Gastroesophageal sphincter (tissue), 4 donors: ENCODE results near the gene PLA2R1. TPM values are rescaled to one million over a fixed set of nuclear protein-coding genes. Genes with fewer than 3 reads are reported as not detected.

Source experiments
- ATAC-seq: fragments of 150-250 bp; one replicate; pipeline ENCODE4 v1.9.1; 2016; ENCODE audit warnings: mild to moderate bottlenecking, moderate library complexity
- H3K27ac ChIP-seq, 4 donors: fragments of 200-600 bp; sonication (generic) in 3 of 4; 1 replicate in 3 of 4; 2 replicates in 1 of 4; pipeline ENCODE4 v1.5.1; 2016 to 2019
- H3K27me3 ChIP-seq: fragments of 200-600 bp; sonication (generic); one replicate; pipeline ENCODE4 v1.5.1; 2019
- H3K36me3 ChIP-seq, 2 donors: fragments of 200-600 bp; sonication (generic); one replicate each; pipeline ENCODE4 v1.5.1; 2019; ENCODE audit warnings: control low read depth in 1 of 2
- H3K4me1 ChIP-seq, 3 donors: fragments of 200-600 bp; sonication (generic); 1 replicate in 2 of 3; 2 replicates in 1 of 3; pipeline ENCODE4 v1.5.1; 2016 to 2019; ENCODE audit warnings: control low read depth in 2 of 3
- H3K4me3 ChIP-seq, 2 donors: fragments of 200-600 bp; sonication (generic); one replicate each; pipeline ENCODE4 v1.5.1; 2019; ENCODE audit warnings: mild to moderate bottlenecking in 1 of 2, moderate library complexity in 1 of 2
- H3K9me3 ChIP-seq, 3 donors: fragments of 200-600 bp; sonication (generic); one replicate each; pipeline ENCODE4 v1.5.1; 2017 to 2019; ENCODE audit warnings: control low read depth in 2 of 3
- CTCF ChIP-seq, 4 experiments: fragments of 200-600 bp in 2 of 4; fragments of 450-650 bp in 2 of 4; sonication (generic) in 1 of 4; IDR thresholded peaks; one replicate each; pipeline ENCODE4 v1.5.1; 2017 to 2019; ENCODE audit warnings: antibody characterized with exemption in 4 of 4, mild to moderate bottlenecking in 2 of 4, moderate library complexity in 2 of 4
- EP300 ChIP-seq: sonication (generic); formaldehyde crosslinking; IDR thresholded peaks from one replicate; pipeline ENCODE4 v1.6.1; 2017; ENCODE audit warnings: antibody characterized with exemption, mild to moderate bottlenecking
- POLR2A ChIP-seq, 2 donors: fragments of 450-650 bp; IDR thresholded peaks; one replicate each; pipeline ENCODE4 v1.6.1; 2017; ENCODE audit warnings: antibody characterized with exemption in 2 of 2, mild to moderate bottlenecking in 2 of 2, moderate library complexity in 1 of 2
- POLR2AphosphoS5 ChIP-seq: sonication (generic); formaldehyde crosslinking; IDR thresholded peaks from one replicate; pipeline ENCODE4 v1.6.1; 2017; ENCODE audit warnings: antibody characterized with exemption
- WGBS, 2 donors: methylation state at CpG; one replicate each; pipeline ENCODE4 v1.1.5; 2018; ENCODE audit warnings: low coverage in 1 of 2; 5-methylcytosine and 5-hydroxymethylcytosine counted together
- total RNA-seq, 4 donors: library from RNA; depleted of rRNA; stranded (reverse); fragments of >200 nt; gene quantifications; one replicate each; pipeline ENCODE4 v1.1.0, GENCODE V29; 2016

The PLA2R1 gene
- total RNA-seq, 4 donors from 2014 or later, result 6.5 to 15.0 (median 8.0) TPM

- no peak for ATAC-seq
- Histone ChIP-seq H3K4me3 (no peak overlapping the region), H3K36me3 (no peaks in the 10 kb centered on the region), H3K27ac (no peak overlapping the region), H3K4me1 (no peaks in the 10 kb centered on the region), H3K27me3 (no peaks in the 10 kb centered on the region), H3K9me3 (no peaks in the 10 kb centered on the region)
- TF ChIP-seq POLR2AphosphoS5, result no peak
- no peak for TF ChIP-seq CTCF (IDR thresholded peaks at IDR 0.05)
- no peak for TF ChIP-seq EP300
- no peak for TF ChIP-seq POLR2A (IDR thresholded peaks at IDR 0.05)
- 49 to 53% methylated on average over 2 to 4 of the region's 4 CpGs for WGBS, 2 donors
Measured at GRCh38 chr2:160076914-160077313, 14.5 kb upstream of the PLA2R1 start.

GRCh38 chr2:160076241-160076640 is 13.8 kb upstream of the PLA2R1 start:
- ATAC-seq, result no peak
- TF ChIP-seq CTCF (IDR thresholded peaks at IDR 0.05) (no peak), EP300 (no peak), POLR2AphosphoS5 (no peak), POLR2A (IDR thresholded peaks at IDR 0.05) (no peak)
- Histone ChIP-seq H3K4me1 (no peaks in the 10 kb centered on the region), H3K27ac (no peak overlapping the region), H3K4me3 (no peak overlapping the region), H3K27me3 (no peaks in the 10 kb centered on the region), H3K9me3 (no peaks in the 10 kb centered on the region), H3K36me3 (no peaks in the 10 kb centered on the region)
- WGBS, 2 donors, result 67 to 94% methylated on average over 2 of the region's 2 CpGs

GRCh38 chr2:160075171-160075570 is 12.8 kb upstream of the PLA2R1 start:
- 78 to 94% methylated on average over 3 to 5 of the region's 5 CpGs for WGBS, 2 donors
- Histone ChIP-seq H3K9me3 (no peaks in the 10 kb centered on the region), H3K36me3 (no peaks in the 10 kb centered on the region), H3K27ac (no peak overlapping the region), H3K4me3 (no peak overlapping the region), H3K27me3 (no peaks in the 10 kb centered on the region), H3K4me1 (no peaks in the 10 kb centered on the region)
- peak; percentile 58 for ATAC-seq
- TF ChIP-seq EP300 (no peak), CTCF (IDR thresholded peaks at IDR 0.05) (no peak), POLR2A (IDR thresholded peaks at IDR 0.05) (no peak), POLR2AphosphoS5 (no peak)

- 49 to 63% methylated on average over 2 of the region's 2 CpGs for WGBS, 2 donors
- Histone ChIP-seq H3K4me1 (no peaks in the 10 kb centered on the region), H3K4me3 (no peak overlapping the region), H3K27ac (no peak overlapping the region), H3K9me3 (no peaks in the 10 kb centered on the region), H3K27me3 (no peaks in the 10 kb centered on the region), H3K36me3 (no peaks in the 10 kb centered on the region)
- TF ChIP-seq POLR2A (IDR thresholded peaks at IDR 0.05), result no peak
- no peak for TF ChIP-seq CTCF (IDR thresholded peaks at IDR 0.05)
- no peak for ATAC-seq
Measured at GRCh38 chr2:160073284-160073888, 11.0 kb upstream of the PLA2R1 start.

GRCh38 chr2:160068906-160069305 is 6.5 kb upstream of the PLA2R1 start:
- peaks cover 0 to 12% (median 0%) of the 10 kb centered on the region in 3 donors for H3K4me1 ChIP-seq
- no peak overlapping the region for H3K27ac ChIP-seq
- no peak for ATAC-seq
- no peak for TF ChIP-seq POLR2AphosphoS5
- TF ChIP-seq EP300, result no peak
- TF ChIP-seq CTCF (IDR thresholded peaks at IDR 0.05), result no peak
- TF ChIP-seq POLR2A (IDR thresholded peaks at IDR 0.05), result no peak
- no peaks in the 10 kb centered on the region for H3K27me3 ChIP-seq
- no peak overlapping the region for H3K4me3 ChIP-seq
- WGBS, 2 donors, result 71 to 86% methylated on average over 2 of the region's 2 CpGs
- no peaks in the 10 kb centered on the region for H3K9me3 ChIP-seq
- no peaks in the 10 kb centered on the region for H3K36me3 ChIP-seq
